Neural crest cell (in vitro differentiated cells): ENCODE results near the gene BPIFB6. TPM values are rescaled to one million over a fixed set of nuclear protein-coding genes. Genes with fewer than 3 reads are reported as not detected.
"Not testable (repeated sequence)": the region's sequence is repeated elsewhere in the genome, so short reads cannot be mapped to it uniquely, and the experiment has no call there.

Experiments used
- DNase-seq: peaks from one replicate; pipeline ENCODE4 v3.0.0; 2021; ENCODE audit warnings: low read depth, mixed read lengths, low spot score
- H3K27ac Mint-ChIP-seq: one replicate; pipeline ENCODE4 v1.8.0; 2021; ENCODE audit warnings: mild to moderate bottlenecking, mixed read lengths; ENCODE audit not compliant: unreplicated experiment
- H3K27me3 Mint-ChIP-seq: 2 replicates; pipeline ENCODE4 v1.8.0; 2021; ENCODE audit warnings: low read depth, mild to moderate bottlenecking, mixed read lengths
- H3K36me3 Mint-ChIP-seq: 2 replicates; pipeline ENCODE4 v1.8.0; 2021; ENCODE audit warnings: low read depth, mild to moderate bottlenecking, mixed read lengths
- H3K4me1 Mint-ChIP-seq: 2 replicates; pipeline ENCODE4 v1.8.0; 2021; ENCODE audit warnings: mixed read lengths
- H3K4me3 Mint-ChIP-seq: one replicate; pipeline ENCODE4 v1.8.0; 2021; ENCODE audit warnings: mild to moderate bottlenecking, mixed read lengths
- H3K9me3 Mint-ChIP-seq: 2 replicates; pipeline ENCODE4 v1.8.0; 2021; ENCODE audit warnings: mixed read lengths
- CTCF ChIP-seq: fragments of 200-600 bp; sonication (generic); conservative IDR thresholded peaks from 2 replicates; pipeline ENCODE4 v1.5.0; 2021; ENCODE audit warnings: antibody characterized with exemption, mild to moderate bottlenecking
- total RNA-seq: library from RNA; stranded (reverse); gene quantifications from 2 replicates; pipeline ENCODE4 v1.2.1, GENCODE V29; 2021

The BPIFB6 gene
- total RNA-seq, 1 donor from 2014 or later: not detected

GRCh38 chr20:33042983-33043730, 11.7 kb downstream of the BPIFB6 start:
- peaks cover 21% of the 10 kb centered on the region for H3K9me3 Mint-ChIP-seq
- TF ChIP-seq CTCF: no peak
- no peak overlapping the region for H3K27ac Mint-ChIP-seq
- peaks cover 6% of the 10 kb centered on the region for H3K36me3 Mint-ChIP-seq
- no peak for DNase-seq
- H3K27me3 Mint-ChIP-seq: peaks cover 11% of the 10 kb centered on the region
- no peak overlapping the region for H3K4me3 Mint-ChIP-seq
- H3K4me1 Mint-ChIP-seq: peaks cover 4% of the 10 kb centered on the region

GRCh38 chr20:33043731-33044181, 12.3 kb downstream of the BPIFB6 start:
- H3K27me3 Mint-ChIP-seq: peaks cover 5% of the 10 kb centered on the region
- DNase-seq: no peak

GRCh38 chr20:33045129-33045721, 13.8 kb downstream of the BPIFB6 start:
- not testable (repeated sequence) for H3K27ac Mint-ChIP-seq, H3K4me1 Mint-ChIP-seq, H3K27me3 Mint-ChIP-seq, DNase-seq, H3K4me3 Mint-ChIP-seq, H3K36me3 Mint-ChIP-seq
- peaks cover 18% of the 10 kb centered on the region for H3K9me3 Mint-ChIP-seq

More at GRCh38 chr20:33043731-33044181, 12.3 kb downstream of the BPIFB6 start:
- H3K4me1 Mint-ChIP-seq: peaks cover 4% of the 10 kb centered on the region
- H3K9me3 Mint-ChIP-seq: peaks cover 18% of the 10 kb centered on the region
- TF ChIP-seq CTCF: no peak
- no peak overlapping the region for H3K27ac Mint-ChIP-seq
- peaks cover 6% of the 10 kb centered on the region for H3K36me3 Mint-ChIP-seq
- H3K4me3 Mint-ChIP-seq: no peak overlapping the region

- peaks cover 20% of the 10 kb centered on the region for H3K9me3 Mint-ChIP-seq
- peaks cover 6% of the 10 kb centered on the region for H3K36me3 Mint-ChIP-seq
- no peak for TF ChIP-seq CTCF
- H3K27ac Mint-ChIP-seq: no peak overlapping the region
- no peak for DNase-seq
- H3K4me1 Mint-ChIP-seq: peaks cover 18% of the 10 kb centered on the region
- H3K4me3 Mint-ChIP-seq: no peak overlapping the region
- H3K27me3 Mint-ChIP-seq: no peaks in the 10 kb centered on the region
These were observed 15.0 kb downstream of the BPIFB6 start for GRCh38 chr20:33046412-33046811.

GRCh38 chr20:33051333-33051732, 19.9 kb downstream of the BPIFB6 start:
- Mint-ChIP-seq H3K27me3 (no peaks in the 10 kb centered on the region), H3K9me3 (peaks cover 7% of the 10 kb centered on the region), H3K4me3 (no peak overlapping the region), H3K27ac (peak overlapping the region; percentile 46), H3K36me3 (no peaks in the 10 kb centered on the region), H3K4me1 (peaks cover 35% of the 10 kb centered on the region)
- TF ChIP-seq CTCF: no peak
- peak; percentile 31 for DNase-seq
